IPS DF 19.7 (cell line): ENCODE results near the gene COL25A1.
"Not testable (repeated sequence)": the region's sequence is repeated elsewhere in the genome, so short reads cannot be mapped to it uniquely, and the experiment has no call there.

Experiments
- DNase-seq: peaks from one replicate; pipeline ENCODE4 v3.0.0-alpha.2; 2013; ENCODE audit warnings: low read depth, low spot score

COL25A1 gene

GRCh38 chr4:109126856-109127255 is 175.6 kb downstream of the COL25A1 start:
- no peak for DNase-seq

GRCh38 chr4:109125084-109125483 is 177.4 kb downstream of the COL25A1 start:
- no peak for DNase-seq

- no peak for DNase-seq
Measured at GRCh38 chr4:109123951-109124350, 178.5 kb downstream of the COL25A1 start.

GRCh38 chr4:109121561-109121960 is 180.9 kb downstream of the COL25A1 start:
- DNase-seq: no peak

- DNase-seq: no peak
Measured at GRCh38 chr4:109119852-109120251, 182.6 kb downstream of the COL25A1 start.

GRCh38 chr4:109118635-109119034 is 183.8 kb downstream of the COL25A1 start:
- DNase-seq: no peak

GRCh38 chr4:109114501-109114900 is 188.0 kb downstream of the COL25A1 start:
- DNase-seq: no peak

- no peak for DNase-seq
Measured at GRCh38 chr4:109113521-109113920, 188.9 kb downstream of the COL25A1 start.

GRCh38 chr4:109111031-109111430 is 191.4 kb downstream of the COL25A1 start:
- no peak for DNase-seq

- not testable (repeated sequence) for DNase-seq
Measured at GRCh38 chr4:109108215-109108614, 194.2 kb downstream of the COL25A1 start.

- DNase-seq: no peak
Measured at GRCh38 chr4:109094056-109094455, 208.4 kb downstream of the COL25A1 start.

- DNase-seq: no peak
Measured at GRCh38 chr4:109091727-109092409, 210.6 kb downstream of the COL25A1 start.

GRCh38 chr4:109083911-109084310 is 218.5 kb downstream of the COL25A1 start:
- no peak for DNase-seq

GRCh38 chr4:109079731-109080130 is 222.7 kb downstream of the COL25A1 start:
- DNase-seq: no peak

GRCh38 chr4:109079201-109079600 is 223.3 kb downstream of the COL25A1 start:
- no peak for DNase-seq

GRCh38 chr4:109078724-109079123 is 223.7 kb downstream of the COL25A1 start:
- DNase-seq: no peak

- DNase-seq: no peak
Measured at GRCh38 chr4:109077505-109077904, 225.0 kb downstream of the COL25A1 start.

- DNase-seq: not testable (repeated sequence)
Measured at GRCh38 chr4:109076709-109077108, 225.7 kb downstream of the COL25A1 start.

- no peak for DNase-seq
Measured at GRCh38 chr4:109075621-109076020, 226.8 kb downstream of the COL25A1 start.

GRCh38 chr4:109072595-109072994 is 229.9 kb downstream of the COL25A1 start:
- no peak for DNase-seq

- DNase-seq: not testable (repeated sequence)
Measured at GRCh38 chr4:109070677-109071076, 231.8 kb downstream of the COL25A1 start.

- DNase-seq: no peak
Measured at GRCh38 chr4:109067508-109068235, 234.8 kb downstream of the COL25A1 start.

- no peak for DNase-seq
Measured at GRCh38 chr4:109065006-109065405, 237.5 kb downstream of the COL25A1 start.
